Stimulated activated CD4-positive, alpha-beta T cell treated with anti-CD3 and anti-CD28 coated beads, Interleukin-12 subunit alpha, Interleukin-12 subunit beta, amount 100 ng/mL, for 4 hours (primary cell): ENCODE results near the gene TMPRSS4.

Source experiments
- DNase-seq: peaks from one replicate; pipeline ENCODE4 v3.0.0-alpha.2; 2020

Gene TMPRSS4

DNA sequence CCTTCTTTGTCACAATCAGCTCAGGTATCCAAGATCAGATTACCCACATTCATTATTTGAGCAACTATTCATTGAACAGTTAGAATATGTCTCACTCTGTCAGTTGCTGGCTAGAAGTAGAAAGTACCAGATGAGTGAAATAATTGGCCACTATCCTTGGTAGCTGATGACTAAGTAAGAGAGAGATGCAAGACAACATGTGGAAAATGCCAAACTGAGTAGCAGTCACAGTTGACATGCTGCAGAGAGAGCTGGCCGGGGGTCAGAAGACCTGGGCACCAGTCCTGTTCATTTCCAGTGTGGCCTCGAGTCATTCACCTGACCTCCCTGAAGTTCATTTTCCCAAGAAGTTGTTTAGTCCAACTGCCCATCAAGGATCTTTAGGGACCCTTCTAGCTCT lies 32.4 kb downstream of the TMPRSS4 start:
- DNase-seq = no peak

DNA sequence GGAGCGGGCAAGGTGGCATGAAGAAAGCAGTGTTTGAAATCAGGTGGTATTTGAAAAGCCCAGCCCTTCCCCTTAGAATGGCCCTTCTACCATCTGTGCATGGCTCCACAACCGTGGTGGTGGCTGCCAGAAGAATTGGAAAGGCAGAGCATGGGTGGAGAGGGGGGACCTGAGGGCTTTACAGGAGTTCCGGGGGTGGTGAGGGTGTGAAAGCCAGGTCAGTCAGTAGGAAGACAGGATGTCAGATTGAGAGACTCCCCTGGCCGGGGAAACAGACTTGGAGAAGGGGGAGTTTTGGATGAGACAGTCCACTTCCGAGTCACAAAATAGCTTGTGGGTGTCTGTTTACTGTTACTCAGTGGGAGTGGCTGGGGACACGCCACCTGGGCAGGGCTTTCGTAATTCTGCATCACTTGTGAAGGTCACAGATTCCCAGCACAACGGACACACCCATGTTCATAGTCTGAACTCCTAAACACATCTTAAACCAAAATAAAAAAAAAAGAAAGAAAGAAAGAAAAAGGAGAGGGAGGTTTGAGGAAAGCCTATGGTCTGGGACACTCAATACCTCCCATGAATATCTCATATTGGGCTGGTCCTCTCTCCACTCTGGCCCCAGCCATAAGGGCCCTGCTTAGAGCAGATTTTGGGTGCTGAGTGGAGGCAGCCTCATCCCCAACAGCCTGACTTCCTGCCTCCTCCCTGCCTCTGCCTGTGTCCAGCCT lies 34.3 kb downstream of the TMPRSS4 start:
- no peak for DNase-seq

- DNase-seq = no peak
Observed at GRCh38 chr11:118111744-118112035, 34.8 kb downstream of the TMPRSS4 start.

DNA sequence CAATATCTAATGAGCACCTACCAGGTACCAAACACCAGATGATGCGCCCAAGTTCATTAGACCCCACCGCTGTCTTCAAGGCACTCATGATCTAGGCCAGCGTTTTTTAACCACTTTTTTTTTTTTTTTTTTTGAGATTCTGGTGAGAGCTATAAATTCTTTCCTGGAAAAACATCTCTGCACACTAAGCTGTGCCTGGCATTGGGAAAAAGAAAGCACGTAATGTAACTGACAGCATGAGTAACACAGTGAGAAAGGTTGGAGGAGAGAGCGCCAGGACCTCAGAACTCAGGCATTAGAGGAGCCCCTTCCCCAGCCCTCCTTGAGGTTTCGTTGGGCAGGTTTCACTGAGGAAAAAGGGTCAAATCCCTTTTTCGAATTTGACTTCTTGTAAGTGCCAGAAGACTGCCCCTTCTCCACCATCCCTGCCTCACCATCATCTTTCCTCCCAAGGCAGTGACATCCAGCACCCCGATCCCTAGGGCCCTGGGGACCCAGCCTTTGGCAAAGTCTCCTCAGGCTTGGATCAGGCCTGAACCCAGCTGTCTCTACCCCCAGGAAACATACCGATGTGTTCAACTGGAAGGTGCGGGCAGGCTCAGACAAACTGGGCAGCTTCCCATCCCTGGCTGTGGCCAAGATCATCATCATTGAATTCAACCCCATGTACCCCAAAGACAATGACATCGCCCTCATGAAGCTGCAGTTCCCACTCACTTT lies 36.0 kb downstream of the TMPRSS4 start:
- DNase-seq = no peak

- DNase-seq = no peak
Observed at GRCh38 chr11:118114266-118114665, 37.4 kb downstream of the TMPRSS4 start.

- no peak for DNase-seq
Observed at GRCh38 chr11:118115048-118115447, 38.2 kb downstream of the TMPRSS4 start.

DNA sequence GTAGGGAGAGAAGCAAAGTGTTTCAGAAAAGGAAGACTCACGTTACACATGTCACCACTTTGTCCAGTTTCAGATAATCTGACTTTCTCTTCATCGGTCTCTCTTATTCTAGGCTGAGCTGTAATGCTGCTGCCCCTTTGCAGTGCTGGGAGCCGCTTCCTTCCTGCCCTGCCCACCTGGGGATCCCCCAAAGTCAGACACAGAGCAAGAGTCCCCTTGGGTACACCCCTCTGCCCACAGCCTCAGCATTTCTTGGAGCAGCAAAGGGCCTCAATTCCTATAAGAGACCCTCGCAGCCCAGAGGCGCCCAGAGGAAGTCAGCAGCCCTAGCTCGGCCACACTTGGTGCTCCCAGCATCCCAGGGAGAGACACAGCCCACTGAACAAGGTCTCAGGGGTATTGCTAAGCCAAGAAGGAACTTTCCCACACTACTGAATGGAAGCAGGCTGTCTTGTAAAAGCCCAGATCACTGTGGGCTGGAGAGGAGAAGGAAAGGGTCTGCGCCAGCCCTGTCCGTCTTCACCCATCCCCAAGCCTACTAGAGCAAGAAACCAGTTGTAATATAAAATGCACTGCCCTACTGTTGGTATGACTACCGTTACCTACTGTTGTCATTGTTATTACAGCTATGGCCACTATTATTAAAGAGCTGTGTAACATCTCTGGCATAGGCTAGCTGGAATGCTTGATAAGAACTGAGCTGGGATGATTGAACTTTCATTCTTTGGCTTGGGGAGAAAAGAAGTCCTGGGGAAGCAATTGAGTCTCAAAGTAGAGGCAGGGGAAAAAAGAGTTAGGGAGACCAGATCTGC lies 41.1 kb downstream of the TMPRSS4 start:
- no peak for DNase-seq

DNA sequence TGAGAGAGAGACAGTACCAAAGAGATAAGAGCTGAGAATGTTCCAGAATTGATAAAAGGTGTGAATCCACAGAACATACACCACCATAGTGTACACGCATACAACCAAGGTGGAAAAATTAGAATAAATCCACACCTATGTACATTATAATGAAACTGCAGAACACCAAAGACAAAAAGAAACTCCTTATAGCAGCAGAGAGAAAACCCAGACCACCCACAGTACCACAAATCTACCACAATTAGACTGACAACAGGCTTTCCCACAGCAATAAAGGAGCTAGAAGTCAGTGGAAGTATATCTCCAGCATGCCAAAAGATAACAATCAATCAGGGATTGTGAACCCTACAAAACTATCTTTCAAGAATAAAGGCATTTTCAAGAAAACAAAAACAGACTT lies 43.9 kb downstream of the TMPRSS4 start:
- DNase-seq = no peak

DNA sequence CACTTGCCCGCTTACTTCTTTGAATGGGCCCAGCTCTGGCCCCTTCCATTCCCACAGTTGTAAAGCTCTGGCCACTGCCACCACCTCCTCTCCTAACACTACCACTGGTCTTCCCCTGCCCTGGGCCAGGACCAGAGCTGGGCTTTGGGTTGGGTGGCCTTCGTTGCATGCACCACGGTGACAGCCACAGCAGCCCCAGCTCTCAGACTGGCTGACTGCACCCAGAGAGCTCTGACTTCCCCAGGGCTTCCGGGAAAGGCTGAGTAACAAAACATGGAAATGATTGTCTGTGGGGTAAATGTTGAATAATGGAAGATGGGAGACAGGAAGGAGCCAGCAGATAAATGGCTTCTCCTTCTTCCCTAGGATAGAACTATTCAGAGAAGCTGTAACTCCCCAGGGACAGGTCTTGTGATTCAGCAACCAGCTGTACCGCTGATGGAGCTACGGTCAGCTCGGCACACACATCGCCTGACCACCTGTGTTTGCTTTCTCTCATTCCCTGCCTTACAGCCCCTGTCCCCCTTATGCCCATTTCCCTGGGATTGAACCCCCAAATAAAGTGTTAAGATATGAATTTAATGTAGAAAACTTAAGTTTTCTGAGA lies 48.2 kb downstream of the TMPRSS4 start:
- DNase-seq = no peak

- no peak for DNase-seq
Observed at GRCh38 chr11:118126082-118126838, 49.4 kb downstream of the TMPRSS4 start.

- no peak for DNase-seq
Observed at GRCh38 chr11:118128310-118128709, 51.4 kb downstream of the TMPRSS4 start.

GRCh38 chr11:118128721-118129470 lies 52.0 kb downstream of the TMPRSS4 start:
- DNase-seq = no peak

DNA sequence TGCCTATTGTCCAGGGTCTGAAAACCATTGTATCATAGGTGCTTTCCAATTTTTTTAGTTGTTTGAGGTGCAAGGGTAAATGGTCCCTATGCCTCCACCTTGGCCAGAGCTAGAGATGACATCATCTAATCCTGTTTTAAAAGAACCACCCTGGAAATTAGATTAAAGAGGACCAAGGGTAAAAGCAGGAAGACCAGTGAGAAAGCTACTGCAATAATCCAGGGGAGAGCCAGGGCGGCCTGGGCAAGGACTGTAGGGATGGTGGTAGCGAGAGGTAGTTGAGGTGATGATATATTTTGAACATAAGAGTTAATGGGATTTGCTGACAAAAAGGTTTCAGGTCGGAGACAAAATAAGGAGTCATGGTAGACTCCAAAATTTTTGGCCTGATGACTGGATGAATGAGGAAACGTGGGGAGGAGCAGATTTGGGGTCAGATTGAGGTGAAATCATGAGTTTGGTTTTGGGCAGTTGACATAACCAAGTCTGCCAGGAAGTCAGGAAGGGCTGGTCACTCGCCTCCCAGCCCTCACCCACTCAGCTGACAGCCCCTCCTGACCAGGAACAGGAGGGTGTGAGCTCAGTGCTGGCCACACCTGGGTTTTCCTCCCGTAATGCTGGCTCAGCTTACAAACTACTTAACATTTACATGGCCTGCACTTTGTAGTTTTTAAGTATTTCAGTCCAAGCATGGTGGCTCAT lies 52.7 kb downstream of the TMPRSS4 start:
- DNase-seq = no peak

GRCh38 chr11:118132385-118133151 lies 55.7 kb downstream of the TMPRSS4 start:
- no peak for DNase-seq

DNA sequence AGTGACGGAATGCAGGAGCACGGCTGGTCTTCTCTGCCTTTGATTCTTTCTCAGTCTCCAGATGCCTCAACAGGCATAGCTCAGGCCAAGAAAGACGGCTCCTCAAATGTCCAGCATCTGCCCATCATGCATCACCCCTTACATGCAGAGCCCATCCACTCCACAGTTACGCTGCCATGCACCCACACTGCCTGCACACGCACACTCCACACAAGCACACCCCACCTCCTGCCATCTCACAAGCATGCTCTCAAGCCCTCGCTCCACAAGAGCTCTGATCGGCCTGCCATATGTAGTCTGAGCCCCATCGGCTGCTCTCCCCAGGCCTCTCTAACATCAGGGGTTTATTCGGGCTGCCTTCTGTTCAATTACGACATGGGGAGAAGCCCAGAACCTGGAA lies 56.9 kb downstream of the TMPRSS4 start:
- no peak for DNase-seq

GRCh38 chr11:118135051-118135795 lies 58.3 kb downstream of the TMPRSS4 start:
- no peak for DNase-seq

GRCh38 chr11:118135796-118136165 lies 58.9 kb downstream of the TMPRSS4 start:
- no peak for DNase-seq

DNA sequence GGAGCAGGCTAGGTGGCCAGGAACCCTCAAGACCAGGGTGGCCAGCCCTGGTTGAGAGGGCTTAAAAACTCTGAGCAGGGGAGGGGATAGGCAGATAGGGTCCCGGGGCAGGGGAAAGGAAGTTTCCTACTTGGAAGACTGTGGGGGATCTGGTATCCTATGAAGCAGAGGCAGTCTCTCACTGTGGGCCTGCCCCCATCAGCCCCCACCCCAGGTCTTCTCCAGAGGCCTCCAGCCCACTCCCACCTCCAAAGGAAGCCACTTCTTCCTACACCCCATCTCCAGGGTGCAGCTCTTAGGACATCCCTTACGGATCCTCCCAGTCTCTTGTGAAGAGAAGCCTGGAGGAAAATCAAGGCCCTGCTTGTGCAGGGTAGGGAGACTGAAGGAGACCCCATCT lies 59.5 kb downstream of the TMPRSS4 start:
- no peak for DNase-seq

- no peak for DNase-seq
Observed at GRCh38 chr11:118136801-118137200, 59.9 kb downstream of the TMPRSS4 start.
